ENCODE data around the gene SERPINA9. TPM values are rescaled to one million over a fixed set of nuclear protein-coding genes. Genes with fewer than 3 reads are reported as not detected.
"Not testable (repeated sequence)": the region's sequence is repeated elsewhere in the genome, so short reads cannot be mapped to it uniquely, and the experiment has no call there.

SERPINA9 gene, protein sequence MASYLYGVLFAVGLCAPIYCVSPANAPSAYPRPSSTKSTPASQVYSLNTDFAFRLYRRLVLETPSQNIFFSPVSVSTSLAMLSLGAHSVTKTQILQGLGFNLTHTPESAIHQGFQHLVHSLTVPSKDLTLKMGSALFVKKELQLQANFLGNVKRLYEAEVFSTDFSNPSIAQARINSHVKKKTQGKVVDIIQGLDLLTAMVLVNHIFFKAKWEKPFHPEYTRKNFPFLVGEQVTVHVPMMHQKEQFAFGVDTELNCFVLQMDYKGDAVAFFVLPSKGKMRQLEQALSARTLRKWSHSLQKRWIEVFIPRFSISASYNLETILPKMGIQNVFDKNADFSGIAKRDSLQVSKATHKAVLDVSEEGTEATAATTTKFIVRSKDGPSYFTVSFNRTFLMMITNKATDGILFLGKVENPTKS
- not detected for total RNA-seq

DNA sequence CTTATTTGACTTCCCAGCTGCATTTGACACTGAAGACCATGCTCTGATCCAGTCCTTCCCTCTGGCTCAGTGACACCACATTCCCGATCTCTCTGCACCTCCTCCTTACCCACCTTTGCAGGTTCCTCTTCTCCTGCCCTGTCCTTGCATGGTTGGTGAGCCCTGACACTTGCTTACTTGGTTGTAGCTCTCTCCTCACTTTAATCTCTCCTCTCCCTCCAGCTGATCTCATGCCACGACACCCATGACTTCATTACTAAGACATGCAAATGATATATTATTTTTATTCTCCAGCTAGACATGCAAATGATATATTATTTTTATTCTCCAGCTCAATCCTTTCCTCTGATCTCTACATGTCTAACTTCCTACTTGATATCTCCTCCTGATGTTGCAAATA, at the start of gene SERPINA9:
TSS of gene SERPINA9 (minus strand) at position 175 of the 400 bp plus-strand sequence. CDS start 6,357 bp downstream, outside the sequence.
- DNase-seq (ENCODE audit: low spot score in 2 of 2) (no peak), FAIRE-seq (no peak)

DNA sequence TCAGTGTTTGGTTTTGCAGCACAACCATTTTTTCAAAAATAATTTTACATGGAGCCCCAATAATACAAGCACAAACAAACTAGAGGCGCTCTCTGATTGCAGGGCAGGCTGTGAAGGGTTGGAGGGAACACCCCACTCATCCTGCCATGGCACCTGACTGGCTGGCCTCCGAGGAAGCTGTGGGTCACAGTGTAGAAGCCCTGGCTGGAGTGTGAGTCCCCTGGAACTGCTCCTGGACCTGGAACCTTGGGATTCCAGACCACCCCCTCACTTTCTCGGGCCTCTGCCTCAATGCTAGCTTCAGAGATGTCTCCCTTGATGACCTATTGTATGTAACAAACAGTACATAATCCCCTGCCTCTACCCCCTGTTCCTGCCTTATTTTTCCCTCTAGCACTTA, 48.1 kb upstream of the SERPINA9 start:
- FAIRE-seq, result no peak

DNA sequence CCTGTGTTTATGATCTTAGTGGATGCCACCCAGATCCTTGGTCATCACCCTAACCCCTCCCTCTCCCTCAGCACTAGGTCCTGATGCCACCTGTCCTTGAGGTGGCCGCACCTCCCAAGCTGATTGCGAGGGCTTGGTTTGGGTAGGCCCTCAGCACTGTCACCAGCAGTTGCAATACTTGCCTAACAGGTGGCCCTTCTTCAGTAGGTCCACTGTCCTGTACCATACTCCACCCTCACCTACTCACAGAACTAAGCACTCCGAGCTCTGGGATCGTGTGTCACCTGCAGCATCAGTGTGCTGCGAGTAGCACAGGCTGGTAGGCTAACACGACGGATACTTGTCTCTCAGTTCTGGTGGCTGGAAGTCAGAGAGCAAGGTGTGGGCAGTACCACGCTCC, 47.3 kb upstream of the SERPINA9 start:
- DNase-seq (ENCODE audit: low spot score in 2 of 2) (no peak), FAIRE-seq (no peak)

More for the DNA sequence above, 48.1 kb upstream of the SERPINA9 start:
- DNase-seq (ENCODE audit: low spot score in 2 of 2), result no peak

DNA sequence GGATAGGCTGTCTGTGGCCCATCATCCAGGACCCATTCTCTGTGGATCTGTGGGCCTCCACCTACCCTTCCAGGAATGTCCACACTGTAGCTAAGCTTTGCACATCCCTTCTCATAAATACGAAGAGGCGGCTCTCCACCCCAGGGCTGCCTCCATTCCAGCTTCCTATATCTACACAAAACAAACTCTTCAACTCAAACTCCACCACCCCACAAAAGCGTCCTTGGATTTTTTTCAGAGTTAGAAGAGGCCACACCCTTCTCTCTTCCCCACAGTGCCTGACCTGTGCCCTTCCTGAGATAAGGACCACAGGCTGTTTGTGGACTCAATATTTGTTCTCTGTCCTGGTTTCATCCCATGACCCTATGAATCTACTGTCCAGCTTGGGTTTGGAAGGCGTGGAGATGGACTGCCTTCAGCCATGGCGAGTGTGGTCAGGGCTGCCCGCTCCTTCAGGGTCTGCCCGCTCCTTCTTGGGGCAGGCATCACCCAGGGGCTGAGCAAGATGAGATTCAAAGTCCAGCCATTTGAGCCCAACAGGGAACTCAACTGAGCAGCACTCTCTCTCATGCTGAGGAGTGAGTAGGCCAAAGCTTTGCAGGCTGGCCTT, 46.2 kb upstream of the SERPINA9 start:
- DNase-seq (ENCODE audit: low spot score in 2 of 2) (no peak), FAIRE-seq (no peak)

DNA sequence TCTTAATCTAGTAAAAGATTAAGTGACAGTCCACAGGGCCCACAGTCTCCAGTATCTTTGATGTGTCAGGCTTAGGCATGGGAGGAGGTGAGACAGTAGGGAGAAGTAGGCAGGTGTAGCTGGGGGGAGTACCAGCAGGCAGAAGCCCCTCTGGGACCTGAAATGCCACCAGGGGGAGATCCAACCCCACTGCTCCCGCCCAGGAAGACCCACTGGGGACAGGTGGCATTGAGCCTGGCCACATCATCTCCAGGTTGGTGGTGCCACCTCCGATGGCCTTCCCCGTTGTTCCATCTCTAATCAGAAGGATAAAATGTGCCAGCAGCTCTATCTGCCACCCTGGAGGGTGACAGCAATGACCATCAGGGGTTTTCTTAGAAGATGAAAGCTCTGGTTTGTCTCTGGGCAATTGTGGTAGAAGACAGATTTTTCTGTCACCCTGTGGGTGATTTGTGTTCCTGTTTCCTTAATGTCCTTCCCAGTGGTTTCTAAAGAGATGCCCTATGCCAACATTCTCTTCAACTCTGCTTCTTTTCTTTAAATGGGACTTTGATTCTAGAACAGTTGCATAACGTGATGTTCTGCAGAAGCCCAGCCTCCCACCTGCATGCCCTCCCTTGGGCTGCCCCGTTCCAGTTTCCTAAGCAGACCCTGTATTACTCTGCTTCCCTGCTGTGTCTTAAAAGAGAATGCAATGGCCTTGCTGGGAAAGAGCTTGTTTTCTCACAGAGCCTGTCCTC, 45.5 kb upstream of the SERPINA9 start:
- DNase-seq (ENCODE audit: low spot score in 2 of 2) (no peak), FAIRE-seq (no peak)

DNA sequence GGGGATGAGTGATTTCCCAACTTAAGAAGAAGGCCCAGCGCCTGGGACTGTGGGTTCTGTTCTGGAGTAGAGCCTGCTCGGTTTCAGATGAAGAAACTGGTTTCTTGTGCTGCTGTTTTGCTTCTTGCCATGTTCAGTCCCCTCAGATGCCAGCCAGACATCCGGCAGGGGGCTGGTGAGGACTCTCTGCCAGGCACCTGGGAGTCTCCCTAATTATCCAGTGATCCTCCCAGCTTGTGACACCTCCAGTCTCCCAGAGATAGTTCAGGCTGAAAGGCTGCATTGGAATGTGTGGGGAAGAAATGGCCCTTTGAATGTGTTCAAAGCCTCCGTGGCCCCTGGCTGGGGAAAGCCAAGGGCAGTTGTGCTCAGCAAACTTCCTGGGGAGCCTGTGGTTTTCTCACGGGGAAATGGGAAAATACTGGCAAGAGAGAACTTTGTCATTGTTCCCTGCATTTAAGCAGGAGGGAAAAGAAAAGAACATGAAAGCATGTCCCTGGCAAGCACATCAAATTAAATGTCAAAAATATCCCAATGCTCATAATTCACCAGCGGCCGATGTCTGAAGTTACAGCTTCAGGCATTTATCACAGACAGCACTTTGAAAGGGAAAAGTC, 41.8 kb upstream of the SERPINA9 start:
- no peak for DNase-seq (ENCODE audit: low spot score in 2 of 2)

DNA sequence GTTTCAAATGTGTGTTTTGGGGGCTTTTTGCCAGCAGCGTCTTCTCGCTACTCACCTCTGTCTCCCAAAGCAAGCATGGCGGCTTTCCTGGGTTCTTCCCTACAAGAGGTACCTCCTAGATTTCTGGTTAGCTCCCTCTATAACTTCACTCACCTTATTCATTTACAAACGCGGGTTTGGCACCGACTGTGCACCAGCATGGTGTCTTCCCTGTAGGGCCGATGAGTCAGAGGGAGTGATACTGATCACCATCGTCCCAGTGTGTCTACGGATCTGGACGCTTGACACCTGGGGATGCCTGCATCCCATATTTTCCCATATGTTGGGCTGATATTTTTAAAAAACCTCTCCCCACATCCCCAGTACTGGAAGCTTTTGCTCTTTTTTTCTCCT, 41.2 kb upstream of the SERPINA9 start:
- FAIRE-seq (no peak), DNase-seq (ENCODE audit: low spot score in 2 of 2) (no peak)

More for the DNA sequence above, 41.8 kb upstream of the SERPINA9 start:
- FAIRE-seq, result no peak

DNA sequence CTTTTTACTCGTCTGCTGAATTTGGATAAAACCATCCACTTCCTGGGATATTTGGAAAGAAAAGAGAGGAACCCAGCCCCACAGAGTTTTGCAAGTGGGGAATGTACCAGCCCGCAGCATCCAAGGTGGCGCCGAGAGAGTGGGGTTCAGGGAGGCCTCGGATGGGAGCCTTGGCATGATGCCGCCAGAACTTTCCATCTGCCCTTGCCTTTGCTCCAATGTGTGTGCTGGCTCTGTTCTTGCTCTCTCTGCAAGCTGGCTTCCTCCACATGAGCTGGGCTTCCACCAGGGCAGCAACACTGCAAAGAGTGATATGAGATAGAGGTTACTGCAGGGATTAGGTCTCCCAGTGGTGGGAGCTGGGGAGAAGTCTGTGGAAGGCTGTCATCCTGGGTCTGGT, 39.9 kb upstream of the SERPINA9 start:
- no peak for FAIRE-seq
- no peak for DNase-seq (ENCODE audit: low spot score in 2 of 2)

DNA sequence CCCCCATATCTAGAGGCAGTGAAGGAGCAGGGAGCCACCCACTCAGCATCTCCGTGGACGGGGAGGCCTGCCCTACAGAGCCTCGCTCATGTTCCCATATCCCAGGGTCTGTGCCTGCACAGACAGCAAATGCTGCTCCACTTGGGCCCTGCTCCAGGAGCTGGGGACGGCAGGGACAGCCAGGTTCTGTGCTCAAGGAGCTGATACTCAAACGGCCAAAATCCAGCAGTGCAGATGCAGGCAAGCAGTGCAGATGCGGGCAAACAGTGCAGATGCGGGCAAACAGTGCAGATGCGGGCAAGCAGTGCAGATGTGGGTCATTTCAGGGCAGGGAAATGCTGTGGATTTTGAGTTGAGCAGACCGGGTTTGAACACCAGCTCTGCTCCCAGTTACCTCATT, 39.4 kb upstream of the SERPINA9 start:
- FAIRE-seq, result no peak

DNA sequence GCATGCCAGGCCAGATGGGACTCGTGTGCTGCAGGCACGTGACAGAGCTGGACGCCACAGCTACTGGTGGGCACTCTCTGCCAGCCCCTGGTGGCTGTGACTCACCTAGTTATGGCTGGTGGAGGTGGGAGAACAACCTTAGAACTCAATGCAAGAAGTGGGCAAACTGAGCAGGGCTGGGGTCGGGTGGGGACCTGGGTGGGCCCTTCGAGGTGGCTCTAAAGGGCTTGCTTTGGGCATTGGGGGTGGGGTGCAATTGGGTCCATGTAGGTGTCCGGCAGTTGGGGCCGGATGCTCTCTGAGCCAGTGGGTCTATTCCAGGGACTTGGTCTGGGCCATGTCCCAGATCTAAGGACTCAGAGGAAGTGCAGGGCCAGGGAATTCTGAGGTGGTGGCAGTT, 38.4 kb upstream of the SERPINA9 start:
- FAIRE-seq, result no peak

More for the DNA sequence above, 39.4 kb upstream of the SERPINA9 start:
- no peak for DNase-seq (ENCODE audit: low spot score in 2 of 2)

DNA sequence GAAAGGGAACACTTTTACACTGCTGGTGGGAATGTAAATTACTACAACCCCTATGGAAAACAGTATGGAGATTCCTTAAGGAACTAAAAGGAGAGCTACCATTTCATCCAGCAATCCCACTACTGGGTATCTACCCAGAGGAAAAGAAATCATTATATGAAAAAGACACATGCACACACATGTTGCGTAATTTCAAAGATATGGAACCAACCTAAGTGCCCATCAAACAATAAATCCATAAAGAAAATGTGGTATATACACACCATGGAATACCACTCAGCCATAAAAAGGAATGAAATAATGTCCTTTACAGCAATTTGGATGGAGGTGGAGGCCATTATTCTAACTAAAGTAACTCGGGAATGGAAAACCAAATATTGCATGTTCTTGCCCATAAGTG, 34.5 kb upstream of the SERPINA9 start:
- not testable (repeated sequence) for DNase-seq (ENCODE audit: low spot score in 2 of 2); FAIRE-seq

More for the DNA sequence above, 38.4 kb upstream of the SERPINA9 start:
- DNase-seq (ENCODE audit: low spot score in 2 of 2), result no peak

DNA sequence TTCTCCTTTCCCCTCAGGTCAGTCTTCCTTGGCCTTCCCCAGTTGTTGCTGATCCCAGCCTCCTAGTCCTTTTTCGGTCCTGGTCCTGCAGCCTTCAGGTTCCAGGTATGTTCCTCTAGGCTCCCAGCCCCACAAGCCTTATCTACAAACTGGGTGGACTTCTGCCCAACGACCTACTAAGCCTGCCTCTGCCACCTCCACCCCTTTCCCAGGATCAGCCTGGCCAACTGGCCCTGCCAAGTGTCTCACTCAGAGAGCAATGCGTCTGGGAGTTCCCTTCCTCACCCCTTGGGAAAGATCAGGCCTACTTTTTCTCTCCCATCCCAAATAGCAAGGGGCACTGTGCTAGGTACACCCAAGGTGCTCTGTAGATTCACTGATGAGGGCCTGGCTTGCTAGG, 33.4 kb upstream of the SERPINA9 start, which contains the start of gene SERPINA12:
TSS of gene SERPINA12 (minus strand) at position 114 of the 400 bp plus-strand sequence. CDS start 11,072 bp downstream, outside the sequence.
- DNase-seq (ENCODE audit: low spot score in 2 of 2) (no peak), FAIRE-seq (no peak)

DNA sequence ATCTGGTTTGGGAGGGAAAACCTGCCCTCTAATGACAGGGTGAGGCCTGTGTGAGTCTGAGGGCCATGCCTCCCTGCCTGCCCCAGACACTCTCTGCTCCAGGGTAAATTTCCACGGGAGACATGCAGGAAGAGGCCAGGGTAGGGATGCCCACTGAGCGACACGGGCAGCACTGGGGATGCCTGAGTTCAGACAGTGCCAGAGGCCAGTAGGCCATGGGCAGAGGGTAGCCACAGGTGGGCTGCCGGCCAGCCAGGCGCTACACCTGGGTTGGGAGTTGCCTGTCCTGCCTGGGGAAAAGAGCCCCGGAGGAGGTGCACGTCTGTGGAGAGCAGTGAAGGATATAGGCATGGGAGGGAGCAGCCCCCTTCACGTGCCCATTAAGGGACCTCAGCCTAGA, 29.6 kb upstream of the SERPINA9 start:
- FAIRE-seq, result no peak
- no peak for DNase-seq (ENCODE audit: low spot score in 2 of 2)

DNA sequence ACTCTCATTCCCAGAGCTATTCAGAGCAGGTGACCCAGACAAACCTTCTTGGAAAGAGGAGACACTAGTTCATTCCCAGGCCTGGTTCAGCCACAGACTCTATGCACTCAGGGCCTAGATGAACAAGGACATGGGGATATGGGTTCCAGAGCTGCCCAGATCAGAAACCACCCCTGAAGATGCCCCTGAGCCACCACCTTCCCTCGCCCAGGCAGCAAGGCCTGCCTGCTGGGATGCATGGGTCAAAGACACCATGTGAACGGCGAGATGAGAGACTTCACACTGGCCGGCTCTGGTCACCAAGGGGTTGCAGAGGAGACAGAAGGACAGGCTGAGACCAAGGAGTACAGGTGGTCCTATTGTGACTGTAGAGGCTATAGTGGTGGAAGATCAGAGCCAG, 29.2 kb upstream of the SERPINA9 start:
- FAIRE-seq (no peak), DNase-seq (ENCODE audit: low spot score in 2 of 2) (no peak)

DNA sequence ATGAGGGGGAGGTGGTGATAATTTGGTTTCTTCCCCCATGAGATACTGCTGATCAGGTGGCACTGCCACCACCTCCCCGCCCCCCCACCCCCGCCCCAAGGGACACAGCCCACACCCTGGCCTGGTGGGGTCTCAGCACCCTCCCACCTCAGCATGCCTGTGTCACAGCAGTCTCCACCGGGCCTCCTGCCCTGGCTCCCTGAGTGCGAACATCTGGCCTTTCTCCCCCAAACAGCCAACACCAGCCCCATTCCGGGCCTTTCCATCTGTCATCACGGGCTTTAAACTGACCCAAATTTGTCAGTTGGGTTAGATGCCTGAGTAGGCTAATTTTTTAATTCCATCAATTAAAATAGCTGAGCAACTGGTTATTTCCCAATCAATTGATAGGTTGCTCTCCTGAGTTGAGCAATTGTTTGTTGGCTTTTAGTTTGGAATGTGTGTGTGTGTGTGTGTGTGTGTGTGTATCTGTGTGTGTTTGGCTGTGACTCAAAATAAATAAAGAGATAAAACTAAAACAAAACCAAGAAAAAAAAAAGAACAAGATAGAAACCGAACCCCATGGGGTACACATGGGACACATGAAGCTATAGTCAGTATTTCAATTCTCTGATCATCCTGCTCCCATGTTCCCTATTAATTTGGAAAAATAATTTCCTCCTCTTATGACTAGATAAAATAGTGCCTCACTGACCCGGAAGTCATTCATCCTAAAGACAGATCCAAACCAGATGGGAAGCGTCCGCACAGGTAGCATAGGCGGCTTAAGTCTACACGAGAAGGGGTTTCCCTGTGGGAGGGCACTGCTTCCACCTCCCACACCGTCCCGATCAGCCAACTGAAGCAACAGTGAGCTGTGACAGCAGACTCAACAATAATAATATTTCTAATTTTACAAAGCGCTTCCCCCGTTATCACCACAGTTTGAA, 25.9 kb upstream of the SERPINA9 start:
- no peak for FAIRE-seq
- no peak for DNase-seq (ENCODE audit: low spot score in 2 of 2)

DNA sequence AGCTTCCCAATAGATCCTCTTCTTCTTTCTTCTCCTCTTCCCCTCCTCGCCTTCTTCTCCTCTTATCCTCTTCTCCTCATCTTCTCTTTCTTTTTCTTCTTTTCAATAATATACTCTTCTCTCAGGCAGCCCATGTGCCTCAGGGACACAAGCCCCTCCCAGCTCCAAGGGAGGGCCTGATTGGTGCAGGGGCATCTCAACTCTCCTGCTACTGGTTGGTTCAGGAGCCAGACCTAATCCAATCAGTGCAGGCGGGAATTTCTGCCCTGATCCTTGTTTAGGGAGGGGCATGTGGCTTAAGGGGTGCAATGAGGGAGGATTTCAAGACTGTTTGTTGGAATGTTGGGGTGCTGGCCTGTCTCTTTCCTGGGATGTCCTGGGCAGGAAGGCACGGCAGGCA, 24.3 kb upstream of the SERPINA9 start:
- FAIRE-seq (no peak), DNase-seq (ENCODE audit: low spot score in 2 of 2) (no peak)

DNA sequence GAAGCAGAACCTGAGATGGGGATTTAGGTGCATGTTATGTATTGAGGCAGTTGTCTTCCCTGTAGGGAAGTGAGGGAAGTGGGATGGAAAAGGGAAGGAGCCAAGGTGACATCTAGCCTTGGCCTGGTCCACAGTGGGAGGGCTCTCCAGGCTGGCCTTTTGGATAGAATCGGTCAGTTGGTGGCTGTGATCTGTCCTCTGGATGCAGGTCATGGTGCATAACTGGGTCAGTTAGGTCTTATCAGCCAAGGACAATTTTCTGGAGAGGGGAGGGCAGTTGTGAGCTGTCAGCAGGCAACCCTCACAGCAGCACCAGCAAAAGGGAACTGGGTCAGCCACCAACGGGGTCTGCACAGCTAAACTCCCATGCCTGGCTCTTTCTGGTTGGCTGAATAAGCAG, 23.7 kb upstream of the SERPINA9 start:
- DNase-seq (ENCODE audit: low spot score in 2 of 2) (no peak), FAIRE-seq (no peak)

DNA sequence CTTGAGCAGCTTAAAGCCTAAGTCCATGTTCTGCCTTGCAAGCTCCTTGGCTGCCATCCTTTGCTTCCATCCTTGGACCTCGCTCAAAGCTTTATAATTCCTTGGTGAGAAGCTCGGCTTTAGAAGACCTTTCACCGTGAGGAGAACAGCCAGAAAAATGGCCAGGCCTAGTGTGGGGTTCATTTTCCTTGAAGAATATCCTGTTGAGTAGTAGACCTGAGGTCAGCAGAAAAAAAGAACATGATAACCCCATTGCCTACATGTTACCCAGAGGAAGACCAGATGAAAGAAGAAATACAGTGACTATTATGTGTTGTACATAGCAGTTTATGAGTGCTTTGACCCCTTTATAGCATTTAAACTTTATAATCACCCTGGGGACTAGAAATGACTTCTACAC, 22.2 kb upstream of the SERPINA9 start:
- DNase-seq (ENCODE audit: low spot score in 2 of 2) (no peak), FAIRE-seq (no peak)

DNA sequence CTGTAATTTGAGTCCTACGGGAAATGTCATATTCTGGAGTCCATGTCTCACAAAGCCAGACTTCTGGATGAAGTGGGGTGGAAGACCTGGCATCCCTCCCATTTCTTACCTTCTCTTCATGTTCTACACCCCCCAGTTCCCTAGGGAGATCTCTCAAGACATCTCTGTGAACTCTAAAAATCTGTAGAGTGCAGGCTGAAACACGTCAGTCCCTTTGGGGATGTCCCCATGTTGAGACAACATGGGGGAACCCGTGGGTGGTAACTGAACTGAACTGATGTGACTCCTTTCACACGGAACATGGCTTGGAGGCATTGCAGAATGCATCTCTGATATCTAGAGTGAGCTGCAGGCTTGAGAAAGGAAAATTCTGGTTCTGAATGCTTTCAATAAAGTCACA, 18.1 kb upstream of the SERPINA9 start:
- DNase-seq (ENCODE audit: low spot score in 2 of 2) (no peak), FAIRE-seq (no peak)

DNA sequence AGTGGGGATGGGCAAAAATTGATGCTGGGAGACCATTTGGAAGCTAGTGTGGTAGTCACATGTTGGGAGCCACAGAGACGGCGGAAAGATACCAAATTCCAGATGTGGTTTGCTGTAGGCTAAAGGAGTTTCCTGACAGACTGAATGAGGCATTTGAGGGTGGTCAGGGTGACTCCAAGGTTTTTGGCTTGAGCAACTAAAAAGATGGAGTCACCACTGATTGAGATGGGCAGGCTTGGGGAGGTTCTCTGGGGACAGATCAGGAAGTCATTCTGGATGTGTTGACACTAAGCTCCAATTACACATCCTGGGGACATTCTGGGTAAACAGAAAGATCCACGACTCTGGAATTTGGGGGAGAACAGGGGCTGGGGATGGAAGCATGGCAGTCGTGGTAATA, 15.5 kb upstream of the SERPINA9 start:
- DNase-seq (ENCODE audit: low spot score in 2 of 2), result no peak
- no peak for FAIRE-seq
